WTC11 (cell line): Measurements from ENCODE around the gene GIMAP7. TPM values are rescaled to one million over a fixed set of nuclear protein-coding genes. Genes with fewer than 3 reads are reported as not detected.

Experiments
- ATAC-seq: fragments of 200-7000 bp; cut with Tn5 transposase; 2 replicates; pipeline ENCODE4 v1.10.0; 2021; ENCODE audit warnings: mild to moderate bottlenecking, moderate library complexity
- CTCF ChIA-PET: fragments of 300-600 bp; sonication (Branson Sonifier 250); formaldehyde crosslinking; loops from one replicate; lab custom pipeline; 2021; ENCODE audit warnings: antibody characterized with exemption; lab: Charles Lee
- POLR2A ChIA-PET: fragments of 350-600 bp; sonication (Branson Sonifier 250); formaldehyde crosslinking; loops from one replicate; lab custom pipeline; 2021; ENCODE audit warnings: antibody characterized with exemption; lab: Charles Lee
- DNase-seq: peaks from one replicate; pipeline ENCODE4 v3.0.0; 2021; ENCODE audit warnings: low spot score
- H3K27ac Mint-ChIP-seq: 2 replicates; pipeline ENCODE4 v1.8.0; 2021; ENCODE audit warnings: mixed read lengths
- H3K27me3 Mint-ChIP-seq: 2 replicates; pipeline ENCODE4 v1.8.0; 2021; ENCODE audit warnings: low read depth, mild to moderate bottlenecking, moderate library complexity, mixed read lengths
- H3K36me3 Mint-ChIP-seq: 2 replicates; pipeline ENCODE4 v1.8.0; 2021; ENCODE audit warnings: mixed read lengths
- H3K4me1 Mint-ChIP-seq: 2 replicates; pipeline ENCODE4 v1.8.0; 2022; ENCODE audit warnings: mixed read lengths
- H3K4me3 Mint-ChIP-seq: 2 replicates; pipeline ENCODE4 v1.8.0; 2021; ENCODE audit warnings: mild to moderate bottlenecking, moderate library complexity, mixed read lengths
- H3K9me3 Mint-ChIP-seq: 2 replicates; pipeline ENCODE4 v1.8.0; 2021; ENCODE audit warnings: mixed read lengths
- CREM ChIP-seq: sonication (generic); formaldehyde crosslinking; IDR thresholded peaks from 2 replicates; pipeline ENCODE4 v1.8.1; 2022; ENCODE audit warnings: mild to moderate bottlenecking, missing genetic modification reagents, moderate library complexity
- FOXJ3 ChIP-seq: sonication (generic); formaldehyde crosslinking; IDR thresholded peaks from 2 replicates; pipeline ENCODE4 v1.9.0; 2021; ENCODE audit warnings: missing genetic modification reagents, mild to moderate bottlenecking, borderline replicate concordance
- FOXK1 ChIP-seq: sonication (generic); formaldehyde crosslinking; IDR thresholded peaks from 2 replicates; pipeline ENCODE4 v1.8.0; 2022; ENCODE audit warnings: mild to moderate bottlenecking, moderate library complexity, missing genetic modification reagents
- GRHL2 ChIP-seq: fragments of 250-450 bp; sonication (Bioruptor Pico); IDR thresholded peaks from 2 replicates; pipeline ENCODE4 v1.8.0; 2022; ENCODE audit warnings: mild to moderate bottlenecking, moderate library complexity; ENCODE audit not compliant: insufficient replicate concordance, severe bottlenecking
- HMGA2 ChIP-seq: fragments of 250-450 bp; sonication (Bioruptor Pico); IDR thresholded peaks from 2 replicates; pipeline ENCODE4 v1.4.0; 2021; ENCODE audit warnings: mild to moderate bottlenecking, moderate library complexity
- IRF2 ChIP-seq: sonication (generic); formaldehyde crosslinking; IDR thresholded peaks from 2 replicates; pipeline ENCODE4 v1.8.0; 2022; ENCODE audit warnings: low read depth, missing genetic modification reagents, borderline replicate concordance
- JAZF1 ChIP-seq: fragments of 250-450 bp; sonication (Bioruptor Pico); IDR thresholded peaks from 2 replicates; pipeline ENCODE4 v1.9.0; 2021; ENCODE audit warnings: moderate library complexity, mild to moderate bottlenecking, inconsistent platforms
- JUN ChIP-seq: sonication (generic); formaldehyde crosslinking; IDR thresholded peaks from 2 replicates; pipeline ENCODE4 v1.8.0; 2023; ENCODE audit warnings: mild to moderate bottlenecking, missing genetic modification reagents
- NFYB ChIP-seq: sonication (generic); formaldehyde crosslinking; conservative IDR thresholded peaks from 2 replicates; pipeline ENCODE4 v1.8.0; 2022; ENCODE audit warnings: low read depth, missing genetic modification reagents
- TEAD1 ChIP-seq: sonication (generic); formaldehyde crosslinking; IDR thresholded peaks from 2 replicates; pipeline ENCODE4 v1.8.0; 2022; ENCODE audit warnings: mild to moderate bottlenecking, missing genetic modification reagents
- TEAD4 ChIP-seq: sonication (generic); formaldehyde crosslinking; IDR thresholded peaks from 2 replicates; pipeline ENCODE4 v1.8.0; 2022; ENCODE audit warnings: mild to moderate bottlenecking, missing genetic modification reagents
- ZNF121 ChIP-seq: sonication (generic); formaldehyde crosslinking; IDR thresholded peaks from 2 replicates; pipeline ENCODE4 v1.8.0; 2023; ENCODE audit warnings: missing genetic modification reagents
- ZNF138 ChIP-seq: sonication (generic); formaldehyde crosslinking; conservative IDR thresholded peaks from 2 replicates; pipeline ENCODE4 v1.8.1; 2022; ENCODE audit warnings: mild to moderate bottlenecking, moderate library complexity, missing genetic modification reagents
- ZNF396 ChIP-seq: fragments of 250-450 bp; sonication (Bioruptor Pico); IDR thresholded peaks from 2 replicates; pipeline ENCODE4 v1.8.0; 2021; ENCODE audit warnings: mild to moderate bottlenecking, moderate library complexity, borderline replicate concordance
- total RNA-seq: library from RNA; stranded (reverse); gene quantifications from 3 replicates; pipeline ENCODE4 v1.2.3, GENCODE V29; 2021
- TF ChIP-seq, protein P1 (sequence below): sonication (generic); formaldehyde crosslinking; IDR thresholded peaks from 2 replicates; pipeline ENCODE4 v1.8.1; 2023; ENCODE audit warnings: mild to moderate bottlenecking, missing genetic modification reagents
- TF ChIP-seq, protein P2 (sequence below): sonication (generic); formaldehyde crosslinking; conservative IDR thresholded peaks from 2 replicates; pipeline ENCODE4 v1.8.1; 2022; ENCODE audit warnings: mild to moderate bottlenecking, missing genetic modification reagents
- TF ChIP-seq, protein P3 (sequence below): sonication (generic); formaldehyde crosslinking; IDR thresholded peaks from 2 replicates; pipeline ENCODE4 v1.8.1; 2023; ENCODE audit warnings: mild to moderate bottlenecking, moderate library complexity, missing genetic modification reagents
- TF ChIP-seq, protein P4 (sequence below): sonication (generic); formaldehyde crosslinking; IDR thresholded peaks from 2 replicates; pipeline ENCODE4 v1.8.1; 2022; ENCODE audit warnings: missing genetic modification reagents, borderline replicate concordance
- TF ChIP-seq, protein P5 (sequence below): fragments of 250-450 bp; sonication (Bioruptor Pico); IDR thresholded peaks from 2 replicates; pipeline ENCODE4 v1.9.0; 2021; ENCODE audit warnings: mild to moderate bottlenecking
- TF ChIP-seq, protein P6 (sequence below): sonication (generic); formaldehyde crosslinking; IDR thresholded peaks from 2 replicates; pipeline ENCODE4 v1.8.0; 2023; ENCODE audit warnings: mild to moderate bottlenecking, missing genetic modification reagents
- TF ChIP-seq, protein P7 (sequence below): sonication (generic); formaldehyde crosslinking; IDR thresholded peaks from 2 replicates; pipeline ENCODE4 v1.8.0; 2022; ENCODE audit warnings: mild to moderate bottlenecking, missing genetic modification reagents
- TF ChIP-seq, protein P8 (sequence below): fragments of 250-450 bp; sonication (Bioruptor Pico); IDR thresholded peaks from 2 replicates; pipeline ENCODE4 v1.9.0; 2021; ENCODE audit warnings: mild to moderate bottlenecking, borderline replicate concordance

The GIMAP7 gene
- total RNA-seq, 1 experiment from 2014 or later: 0.37 TPM

DNA sequence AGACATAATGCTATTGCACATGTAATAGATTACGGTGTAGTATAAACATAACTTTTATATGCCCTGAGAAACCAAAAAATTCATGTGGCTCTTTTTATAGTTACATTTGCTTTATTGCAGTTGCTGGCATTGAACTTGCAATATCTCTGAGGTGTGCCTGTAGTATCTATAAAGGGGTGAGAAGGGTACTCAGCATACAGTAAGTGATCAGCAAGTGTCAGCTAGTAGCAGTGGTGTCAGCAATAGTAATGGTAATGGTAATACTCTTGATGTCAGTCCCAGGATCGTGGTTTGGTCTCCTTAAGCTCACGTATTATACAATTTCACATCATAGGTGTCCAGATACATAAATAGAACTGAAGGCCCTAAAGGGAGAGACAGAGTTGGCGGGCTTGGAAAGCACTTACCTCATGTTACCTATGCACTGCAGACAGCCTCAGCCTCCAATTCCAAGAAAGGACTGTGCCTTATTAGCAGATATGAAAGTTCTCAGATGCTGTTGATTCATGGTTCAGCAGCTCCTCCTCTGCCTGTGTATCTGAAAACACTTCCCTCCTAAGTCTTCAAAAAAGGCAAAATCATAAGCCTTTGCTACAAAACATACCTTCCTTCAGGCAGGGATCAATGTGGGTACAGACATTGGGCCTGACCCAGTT, 6.6 kb upstream of the GIMAP7 start:
- no peaks in the 10 kb centered on the region for H3K4me1 Mint-ChIP-seq
- TF ChIP-seq, protein P1, sequence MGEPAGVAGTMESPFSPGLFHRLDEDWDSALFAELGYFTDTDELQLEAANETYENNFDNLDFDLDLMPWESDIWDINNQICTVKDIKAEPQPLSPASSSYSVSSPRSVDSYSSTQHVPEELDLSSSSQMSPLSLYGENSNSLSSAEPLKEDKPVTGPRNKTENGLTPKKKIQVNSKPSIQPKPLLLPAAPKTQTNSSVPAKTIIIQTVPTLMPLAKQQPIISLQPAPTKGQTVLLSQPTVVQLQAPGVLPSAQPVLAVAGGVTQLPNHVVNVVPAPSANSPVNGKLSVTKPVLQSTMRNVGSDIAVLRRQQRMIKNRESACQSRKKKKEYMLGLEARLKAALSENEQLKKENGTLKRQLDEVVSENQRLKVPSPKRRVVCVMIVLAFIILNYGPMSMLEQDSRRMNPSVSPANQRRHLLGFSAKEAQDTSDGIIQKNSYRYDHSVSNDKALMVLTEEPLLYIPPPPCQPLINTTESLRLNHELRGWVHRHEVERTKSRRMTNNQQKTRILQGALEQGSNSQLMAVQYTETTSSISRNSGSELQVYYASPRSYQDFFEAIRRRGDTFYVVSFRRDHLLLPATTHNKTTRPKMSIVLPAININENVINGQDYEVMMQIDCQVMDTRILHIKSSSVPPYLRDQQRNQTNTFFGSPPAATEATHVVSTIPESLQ: no peak
- no peak for TF ChIP-seq JAZF1 (CRISPR knock-in tag)
- TF ChIP-seq, protein P2, sequence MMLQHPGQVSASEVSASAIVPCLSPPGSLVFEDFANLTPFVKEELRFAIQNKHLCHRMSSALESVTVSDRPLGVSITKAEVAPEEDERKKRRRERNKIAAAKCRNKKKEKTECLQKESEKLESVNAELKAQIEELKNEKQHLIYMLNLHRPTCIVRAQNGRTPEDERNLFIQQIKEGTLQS: no peak
- no peak for TF ChIP-seq ZNF121
- TF ChIP-seq, protein P3, sequence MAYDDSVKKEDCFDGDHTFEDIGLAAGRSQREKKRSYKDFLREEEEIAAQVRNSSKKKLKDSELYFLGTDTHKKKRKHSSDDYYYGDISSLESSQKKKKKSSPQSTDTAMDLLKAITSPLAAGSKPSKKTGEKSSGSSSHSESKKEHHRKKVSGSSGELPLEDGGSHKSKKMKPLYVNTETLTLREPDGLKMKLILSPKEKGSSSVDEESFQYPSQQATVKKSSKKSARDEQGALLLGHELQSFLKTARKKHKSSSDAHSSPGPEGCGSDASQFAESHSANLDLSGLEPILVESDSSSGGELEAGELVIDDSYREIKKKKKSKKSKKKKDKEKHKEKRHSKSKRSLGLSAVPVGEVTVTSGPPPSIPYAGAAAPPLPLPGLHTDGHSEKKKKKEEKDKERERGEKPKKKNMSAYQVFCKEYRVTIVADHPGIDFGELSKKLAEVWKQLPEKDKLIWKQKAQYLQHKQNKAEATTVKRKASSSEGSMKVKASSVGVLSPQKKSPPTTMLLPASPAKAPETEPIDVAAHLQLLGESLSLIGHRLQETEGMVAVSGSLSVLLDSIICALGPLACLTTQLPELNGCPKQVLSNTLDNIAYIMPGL: no peak
- TF ChIP-seq TEAD4 (CRISPR knock-in tag): no peak
- TF ChIP-seq, protein P4, sequence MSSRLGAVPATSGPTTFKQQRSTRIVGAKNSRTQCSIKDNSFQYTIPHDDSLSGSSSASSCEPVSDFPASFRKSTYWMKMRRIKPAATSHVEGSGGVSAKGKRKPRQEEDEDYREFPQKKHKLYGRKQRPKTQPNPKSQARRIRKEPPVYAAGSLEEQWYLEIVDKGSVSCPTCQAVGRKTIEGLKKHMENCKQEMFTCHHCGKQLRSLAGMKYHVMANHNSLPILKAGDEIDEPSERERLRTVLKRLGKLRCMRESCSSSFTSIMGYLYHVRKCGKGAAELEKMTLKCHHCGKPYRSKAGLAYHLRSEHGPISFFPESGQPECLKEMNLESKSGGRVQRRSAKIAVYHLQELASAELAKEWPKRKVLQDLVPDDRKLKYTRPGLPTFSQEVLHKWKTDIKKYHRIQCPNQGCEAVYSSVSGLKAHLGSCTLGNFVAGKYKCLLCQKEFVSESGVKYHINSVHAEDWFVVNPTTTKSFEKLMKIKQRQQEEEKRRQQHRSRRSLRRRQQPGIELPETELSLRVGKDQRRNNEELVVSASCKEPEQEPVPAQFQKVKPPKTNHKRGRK: no peak
- TF ChIP-seq, protein P5, sequence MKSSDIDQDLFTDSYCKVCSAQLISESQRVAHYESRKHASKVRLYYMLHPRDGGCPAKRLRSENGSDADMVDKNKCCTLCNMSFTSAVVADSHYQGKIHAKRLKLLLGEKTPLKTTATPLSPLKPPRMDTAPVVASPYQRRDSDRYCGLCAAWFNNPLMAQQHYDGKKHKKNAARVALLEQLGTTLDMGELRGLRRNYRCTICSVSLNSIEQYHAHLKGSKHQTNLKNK (CRISPR knock-in tag): no peak
- no peak for TF ChIP-seq TEAD1 (CRISPR knock-in tag)
- TF ChIP-seq FOXJ3 (CRISPR knock-in tag): no peak
- no peak for TF ChIP-seq GRHL2 (CRISPR knock-in tag)
- TF ChIP-seq ZNF396 (CRISPR knock-in tag): no peak
- TF ChIP-seq HMGA2: no peak
- TF ChIP-seq IRF2 (CRISPR knock-in tag): no peak
- TF ChIP-seq FOXK1 (CRISPR knock-in tag): no peak
- no peak for TF ChIP-seq ZNF138 (CRISPR knock-in tag)
- no peak for TF ChIP-seq CREM
- TF ChIP-seq, all 79 proteins: peak for 0
- ATAC-seq (no peak), DNase-seq (no peak)
- Mint-ChIP-seq H3K9me3 (peaks cover 18% of the 10 kb centered on the region), H3K4me3 (no peak overlapping the region), H3K27ac (no peak overlapping the region), H3K36me3 (no peaks in the 10 kb centered on the region), H3K27me3 (peaks cover 18% of the 10 kb centered on the region)
- ChIA-PET CTCF (no interaction called here), POLR2A (no interaction called here)

DNA sequence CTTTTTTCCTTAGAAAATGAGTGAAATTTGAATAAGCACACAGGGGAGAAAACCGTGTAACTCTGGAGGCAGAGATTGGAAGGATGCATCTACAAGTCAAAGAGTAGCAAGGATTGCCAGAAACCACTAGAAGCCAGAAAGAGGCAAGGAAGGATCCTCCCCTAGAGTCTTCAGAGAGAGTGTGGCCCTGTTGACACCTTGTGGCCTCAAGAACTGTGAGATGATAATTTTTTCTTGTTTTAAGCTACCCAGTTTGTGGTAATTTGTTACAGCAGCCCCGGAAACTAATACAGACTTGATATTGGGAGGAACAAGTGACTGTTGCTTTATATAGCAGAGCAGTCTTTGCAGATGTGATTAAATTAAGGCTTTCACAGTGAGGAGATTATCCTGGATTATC, 3.6 kb upstream of the GIMAP7 start:
- no peak overlapping the region for H3K27ac Mint-ChIP-seq
- ChIA-PET CTCF (no interaction called here), POLR2A (no interaction called here)
- no peak overlapping the region for H3K4me3 Mint-ChIP-seq
- ATAC-seq: no peak
- H3K9me3 Mint-ChIP-seq: peaks cover 18% of the 10 kb centered on the region
- TF ChIP-seq, protein P6, sequence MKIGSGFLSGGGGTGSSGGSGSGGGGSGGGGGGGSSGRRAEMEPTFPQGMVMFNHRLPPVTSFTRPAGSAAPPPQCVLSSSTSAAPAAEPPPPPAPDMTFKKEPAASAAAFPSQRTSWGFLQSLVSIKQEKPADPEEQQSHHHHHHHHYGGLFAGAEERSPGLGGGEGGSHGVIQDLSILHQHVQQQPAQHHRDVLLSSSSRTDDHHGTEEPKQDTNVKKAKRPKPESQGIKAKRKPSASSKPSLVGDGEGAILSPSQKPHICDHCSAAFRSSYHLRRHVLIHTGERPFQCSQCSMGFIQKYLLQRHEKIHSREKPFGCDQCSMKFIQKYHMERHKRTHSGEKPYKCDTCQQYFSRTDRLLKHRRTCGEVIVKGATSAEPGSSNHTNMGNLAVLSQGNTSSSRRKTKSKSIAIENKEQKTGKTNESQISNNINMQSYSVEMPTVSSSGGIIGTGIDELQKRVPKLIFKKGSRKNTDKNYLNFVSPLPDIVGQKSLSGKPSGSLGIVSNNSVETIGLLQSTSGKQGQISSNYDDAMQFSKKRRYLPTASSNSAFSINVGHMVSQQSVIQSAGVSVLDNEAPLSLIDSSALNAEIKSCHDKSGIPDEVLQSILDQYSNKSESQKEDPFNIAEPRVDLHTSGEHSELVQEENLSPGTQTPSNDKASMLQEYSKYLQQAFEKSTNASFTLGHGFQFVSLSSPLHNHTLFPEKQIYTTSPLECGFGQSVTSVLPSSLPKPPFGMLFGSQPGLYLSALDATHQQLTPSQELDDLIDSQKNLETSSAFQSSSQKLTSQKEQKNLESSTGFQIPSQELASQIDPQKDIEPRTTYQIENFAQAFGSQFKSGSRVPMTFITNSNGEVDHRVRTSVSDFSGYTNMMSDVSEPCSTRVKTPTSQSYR: no peak
- TF ChIP-seq NFYB (CRISPR knock-in tag) (no peak), JUN (CRISPR knock-in tag) (no peak)
- TF ChIP-seq, protein P7, sequence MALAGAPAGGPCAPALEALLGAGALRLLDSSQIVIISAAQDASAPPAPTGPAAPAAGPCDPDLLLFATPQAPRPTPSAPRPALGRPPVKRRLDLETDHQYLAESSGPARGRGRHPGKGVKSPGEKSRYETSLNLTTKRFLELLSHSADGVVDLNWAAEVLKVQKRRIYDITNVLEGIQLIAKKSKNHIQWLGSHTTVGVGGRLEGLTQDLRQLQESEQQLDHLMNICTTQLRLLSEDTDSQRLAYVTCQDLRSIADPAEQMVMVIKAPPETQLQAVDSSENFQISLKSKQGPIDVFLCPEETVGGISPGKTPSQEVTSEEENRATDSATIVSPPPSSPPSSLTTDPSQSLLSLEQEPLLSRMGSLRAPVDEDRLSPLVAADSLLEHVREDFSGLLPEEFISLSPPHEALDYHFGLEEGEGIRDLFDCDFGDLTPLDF (CRISPR knock-in tag): no peak
- TF ChIP-seq, protein P8, sequence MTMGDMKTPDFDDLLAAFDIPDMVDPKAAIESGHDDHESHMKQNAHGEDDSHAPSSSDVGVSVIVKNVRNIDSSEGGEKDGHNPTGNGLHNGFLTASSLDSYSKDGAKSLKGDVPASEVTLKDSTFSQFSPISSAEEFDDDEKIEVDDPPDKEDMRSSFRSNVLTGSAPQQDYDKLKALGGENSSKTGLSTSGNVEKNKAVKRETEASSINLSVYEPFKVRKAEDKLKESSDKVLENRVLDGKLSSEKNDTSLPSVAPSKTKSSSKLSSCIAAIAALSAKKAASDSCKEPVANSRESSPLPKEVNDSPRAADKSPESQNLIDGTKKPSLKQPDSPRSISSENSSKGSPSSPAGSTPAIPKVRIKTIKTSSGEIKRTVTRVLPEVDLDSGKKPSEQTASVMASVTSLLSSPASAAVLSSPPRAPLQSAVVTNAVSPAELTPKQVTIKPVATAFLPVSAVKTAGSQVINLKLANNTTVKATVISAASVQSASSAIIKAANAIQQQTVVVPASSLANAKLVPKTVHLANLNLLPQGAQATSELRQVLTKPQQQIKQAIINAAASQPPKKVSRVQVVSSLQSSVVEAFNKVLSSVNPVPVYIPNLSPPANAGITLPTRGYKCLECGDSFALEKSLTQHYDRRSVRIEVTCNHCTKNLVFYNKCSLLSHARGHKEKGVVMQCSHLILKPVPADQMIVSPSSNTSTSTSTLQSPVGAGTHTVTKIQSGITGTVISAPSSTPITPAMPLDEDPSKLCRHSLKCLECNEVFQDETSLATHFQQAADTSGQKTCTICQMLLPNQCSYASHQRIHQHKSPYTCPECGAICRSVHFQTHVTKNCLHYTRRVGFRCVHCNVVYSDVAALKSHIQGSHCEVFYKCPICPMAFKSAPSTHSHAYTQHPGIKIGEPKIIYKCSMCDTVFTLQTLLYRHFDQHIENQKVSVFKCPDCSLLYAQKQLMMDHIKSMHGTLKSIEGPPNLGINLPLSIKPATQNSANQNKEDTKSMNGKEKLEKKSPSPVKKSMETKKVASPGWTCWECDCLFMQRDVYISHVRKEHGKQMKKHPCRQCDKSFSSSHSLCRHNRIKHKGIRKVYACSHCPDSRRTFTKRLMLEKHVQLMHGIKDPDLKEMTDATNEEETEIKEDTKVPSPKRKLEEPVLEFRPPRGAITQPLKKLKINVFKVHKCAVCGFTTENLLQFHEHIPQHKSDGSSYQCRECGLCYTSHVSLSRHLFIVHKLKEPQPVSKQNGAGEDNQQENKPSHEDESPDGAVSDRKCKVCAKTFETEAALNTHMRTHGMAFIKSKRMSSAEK: no peak
- H3K4me1 Mint-ChIP-seq: no peaks in the 10 kb centered on the region
- DNase-seq: no peak
- no peaks in the 10 kb centered on the region for H3K36me3 Mint-ChIP-seq
- H3K27me3 Mint-ChIP-seq: peaks cover 15% of the 10 kb centered on the region
